A673 (cell line): ENCODE results near the gene SEMA6A.

Source experiments
- CTCF ChIP-seq: fragments of 300-800, 200-600 bp; sonication (generic); conservative IDR thresholded peaks from 2 replicates; pipeline ENCODE4 v1.5.1; 2017; ENCODE audit warnings: low read depth, mild to moderate bottlenecking, antibody characterized with exemption, low read length, moderate library complexity, mixed read lengths
- EZH2 ChIP-seq: fragments of 200-600 bp; sonication (generic); IDR thresholded peaks from 2 replicates; pipeline ENCODE4 v1.6.1; 2017; ENCODE audit warnings: borderline replicate concordance, low read depth, mild to moderate bottlenecking, mixed read lengths, antibody characterized with exemption, low read length; ENCODE audit not compliant: poor library complexity, severe bottlenecking

DNA sequence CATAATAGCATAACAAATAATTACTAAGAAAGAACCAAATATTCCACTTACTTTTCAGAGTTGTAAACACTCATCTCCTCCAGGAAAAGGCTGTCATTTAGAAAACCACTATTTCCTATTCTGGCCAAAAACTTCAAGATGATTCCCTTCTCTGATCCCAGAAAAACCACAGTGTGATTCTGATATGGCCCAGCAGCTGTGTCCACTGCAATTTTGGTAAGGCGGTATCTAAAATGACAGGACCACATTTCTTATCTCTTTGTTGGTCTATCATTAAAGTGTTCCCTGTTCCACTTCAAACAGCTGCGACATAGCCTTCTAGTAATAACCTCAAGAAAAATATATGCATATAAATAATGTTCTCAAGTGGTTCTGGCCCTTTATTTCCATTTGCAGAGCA, 96.1 kb downstream of the SEMA6A start:
- TF ChIP-seq CTCF (no peak), EZH2 (no peak)
